Loucy (cell line): Measurements from ENCODE around the gene LAMB1.

Source experiments
- EZH2phosphoT487 ChIP-seq: fragments of 200-600 bp; IDR thresholded peaks from 2 replicates; pipeline ENCODE4 v1.6.1; 2018; ENCODE audit warnings: antibody characterized with exemption, mild to moderate bottlenecking, moderate library complexity, borderline replicate concordance
- TF ChIP-seq, protein P1 (sequence below): fragments of 200-600 bp; sonication (generic); conservative IDR thresholded peaks from 2 replicates; pipeline ENCODE4 v1.5.1; 2014; ENCODE audit warnings: mild to moderate bottlenecking, antibody characterized with exemption, low read length

DNA sequence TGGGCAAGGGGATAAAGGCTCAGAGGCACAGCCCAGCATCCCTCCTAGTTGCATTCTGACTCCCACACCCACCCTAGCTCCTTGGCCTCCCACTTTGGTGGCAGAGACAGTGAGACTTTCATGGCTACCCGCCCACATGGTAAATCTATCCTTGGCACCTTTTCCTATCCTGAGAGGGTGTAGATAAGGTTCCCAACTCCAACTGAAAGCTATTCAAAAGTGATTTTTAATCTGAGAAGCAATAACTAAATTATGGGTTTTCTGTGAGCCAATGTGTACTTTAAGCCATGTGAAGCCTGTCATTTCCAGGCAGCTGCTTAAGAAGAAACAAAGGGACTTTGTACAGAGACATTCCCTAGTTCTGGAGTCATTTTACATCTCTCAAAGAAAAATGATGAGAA lies 9.1 kb downstream of the LAMB1 start:
- TF ChIP-seq, protein P1, sequence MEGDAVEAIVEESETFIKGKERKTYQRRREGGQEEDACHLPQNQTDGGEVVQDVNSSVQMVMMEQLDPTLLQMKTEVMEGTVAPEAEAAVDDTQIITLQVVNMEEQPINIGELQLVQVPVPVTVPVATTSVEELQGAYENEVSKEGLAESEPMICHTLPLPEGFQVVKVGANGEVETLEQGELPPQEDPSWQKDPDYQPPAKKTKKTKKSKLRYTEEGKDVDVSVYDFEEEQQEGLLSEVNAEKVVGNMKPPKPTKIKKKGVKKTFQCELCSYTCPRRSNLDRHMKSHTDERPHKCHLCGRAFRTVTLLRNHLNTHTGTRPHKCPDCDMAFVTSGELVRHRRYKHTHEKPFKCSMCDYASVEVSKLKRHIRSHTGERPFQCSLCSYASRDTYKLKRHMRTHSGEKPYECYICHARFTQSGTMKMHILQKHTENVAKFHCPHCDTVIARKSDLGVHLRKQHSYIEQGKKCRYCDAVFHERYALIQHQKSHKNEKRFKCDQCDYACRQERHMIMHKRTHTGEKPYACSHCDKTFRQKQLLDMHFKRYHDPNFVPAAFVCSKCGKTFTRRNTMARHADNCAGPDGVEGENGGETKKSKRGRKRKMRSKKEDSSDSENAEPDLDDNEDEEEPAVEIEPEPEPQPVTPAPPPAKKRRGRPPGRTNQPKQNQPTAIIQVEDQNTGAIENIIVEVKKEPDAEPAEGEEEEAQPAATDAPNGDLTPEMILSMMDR = no peak
- TF ChIP-seq EZH2phosphoT487 = no peak
